PC-9 (cell line): ENCODE data around the gene SNX1.

ENCODE experiments used
- CTCF ChIP-seq: fragments of 200-600 bp; sonication (generic); conservative IDR thresholded peaks from 2 replicates; pipeline ENCODE4 v1.6.1; 2017; ENCODE audit warnings: mixed run types, antibody characterized with exemption, mild to moderate bottlenecking, moderate library complexity
- EZH2 ChIP-seq: fragments of 200-600 bp; sonication (generic); IDR thresholded peaks from 2 replicates; pipeline ENCODE4 v1.8.0; 2017; ENCODE audit warnings: antibody characterized with exemption, low read depth

- TF ChIP-seq CTCF (no peak), EZH2 (no peak)
These were observed 61.0 kb downstream of the SNX1 start for GRCh38 chr15:64156652-64157331.
